H1 (cell line): Measurements from ENCODE around the gene PRKAR2A. TPM values are rescaled to one million over a fixed set of nuclear protein-coding genes. Genes with fewer than 3 reads are reported as not detected.

Experiments used
- CTCF ChIA-PET: fragments of 300-600 bp; sonication (Branson Sonifier 250); formaldehyde crosslinking; loops from one replicate; lab custom pipeline; 2021; ENCODE audit not compliant: partially characterized antibody; lab: Charles Lee
- POLR2A ChIA-PET: fragments of 300-600 bp; sonication (Branson Sonifier 250); formaldehyde crosslinking; loops from one replicate; lab custom pipeline; 2021; ENCODE audit warnings: inconsistent platforms; ENCODE audit not compliant: partially characterized antibody; lab: Charles Lee
- DNase-seq, 2 experiments: peaks; one replicate each; pipeline versions ENCODE4 v3.0.0 to v3.0.0-alpha.2; 2010 to 2022; ENCODE audit warnings: low spot score in 2 of 2, low read depth in 1 of 2, mixed read lengths in 1 of 2
- FAIRE-seq: peaks from 2 replicates; lab custom pipeline; 2011; peaks lifted over from hg19 to GRCh38; lab: Jason Lieb, UNC
- H2AFZ ChIP-seq: 2 replicates; pipeline ENCODE4 v1.8.1; 2012; ENCODE audit warnings: low read length, inconsistent platforms
- H2AK5ac ChIP-seq: 2 replicates; pipeline ENCODE4 v1.6.1; 2013; ENCODE audit warnings: low read depth, low read length
- H2BK120ac ChIP-seq: replicated peaks from 2 replicates; pipeline ENCODE3; 2013; ENCODE audit warnings: low read depth, low read length, inconsistent platforms
- H2BK12ac ChIP-seq: 2 replicates; pipeline ENCODE4 v1.6.1; 2013; ENCODE audit warnings: low read depth, low read length
- H2BK15ac ChIP-seq: 2 replicates; pipeline ENCODE4 v1.6.1; 2013; ENCODE audit warnings: low read length
- H2BK20ac ChIP-seq: 2 replicates; pipeline ENCODE4 v1.6.1; 2013; ENCODE audit warnings: low read length
- H2BK5ac ChIP-seq: 2 replicates; pipeline ENCODE4 v1.6.1; 2013; ENCODE audit warnings: low read depth, low read length
- H3K14ac ChIP-seq: 2 replicates; pipeline ENCODE4 v1.6.1; 2013; ENCODE audit warnings: inconsistent platforms; ENCODE audit not compliant: insufficient read length
- H3K18ac ChIP-seq: 2 replicates; pipeline ENCODE4 v1.6.1; 2013; ENCODE audit warnings: low read length; ENCODE audit errors: extremely low read depth
- H3K23ac ChIP-seq: 2 replicates; pipeline ENCODE4 v1.6.1; 2013; ENCODE audit warnings: inconsistent platforms; ENCODE audit not compliant: insufficient read length
- H3K23me2 ChIP-seq: 2 replicates; pipeline ENCODE4 v1.6.1; 2013; ENCODE audit warnings: low read depth, low read length
- H3K27ac ChIP-seq: 2 replicates; pipeline ENCODE4 v1.6.1; 2011; ENCODE audit warnings: low read depth, low read length, inconsistent platforms
- H3K27me3 ChIP-seq, 4 experiments: replicated peaks in 1 of 4; 1 replicate in 1 of 4; 2 replicates in 3 of 4; pipeline versions ENCODE4 v1.6.1 to v1.8.1; 2011 to 2013; ENCODE audit warnings: low read length in 3 of 4, mild to moderate bottlenecking in 3 of 4, inconsistent platforms in 2 of 4, mixed read lengths in 2 of 4, moderate library complexity in 1 of 4; ENCODE audit not compliant: control insufficient read depth in 3 of 4, insufficient read depth in 3 of 4; ENCODE audit errors: extremely low read depth in 1 of 4
- H3K36me3 ChIP-seq, 4 experiments: 2 replicates each; pipeline versions ENCODE4 v1.6.1 to v1.8.1; 2011 to 2013; ENCODE audit warnings: mild to moderate bottlenecking in 4 of 4, low read length in 3 of 4, moderate library complexity in 2 of 4, control low read depth in 1 of 4, inconsistent platforms in 1 of 4; ENCODE audit not compliant: insufficient read depth in 4 of 4, control insufficient read depth in 2 of 4
- H3K4ac ChIP-seq: replicated peaks from 2 replicates; pipeline ENCODE3; 2013; ENCODE audit warnings: low read length, low read depth, mixed read lengths, inconsistent platforms; ENCODE audit not compliant: insufficient read length
- H3K4me1 ChIP-seq, 4 experiments: replicated peaks in 1 of 4; 1 replicate in 1 of 4; 2 replicates in 3 of 4; pipeline versions ENCODE4 v1.6.1 to v1.8.1; 2011 to 2013; ENCODE audit warnings: low read length in 3 of 4, inconsistent platforms in 2 of 4, mixed read lengths in 1 of 4; ENCODE audit not compliant: insufficient read depth in 4 of 4, control insufficient read depth in 3 of 4
- H3K4me2 ChIP-seq, 2 experiments: 2 replicates each; pipeline versions ENCODE4 v1.6.1 to v1.8.1; 2011 to 2013; ENCODE audit warnings: low read depth in 2 of 2, low read length in 2 of 2, control low read depth in 1 of 2, inconsistent platforms in 1 of 2, mild to moderate bottlenecking in 1 of 2; ENCODE audit not compliant: insufficient read depth in 1 of 2
- H3K4me3 ChIP-seq, 4 experiments: fragments of 200-600, 300-600 bp in 1 of 4; sonication (generic), shearing (Covaris generic), sonication (Bioruptor Twin) in 1 of 4; 2 replicates each; pipeline versions ENCODE4 v1.5.1 to v1.8.1; 2011 to 2016; ENCODE audit warnings: low read length in 4 of 4, low read depth in 3 of 4, control low read depth in 2 of 4, inconsistent platforms in 2 of 4, mild to moderate bottlenecking in 2 of 4, mixed read lengths in 1 of 4, moderate library complexity in 1 of 4; ENCODE audit not compliant: insufficient read depth in 2 of 4; ENCODE audit errors: extremely low read depth in 1 of 4
- H3K56ac ChIP-seq: replicated peaks from 2 replicates; pipeline ENCODE3; 2013; ENCODE audit warnings: low read depth, mild to moderate bottlenecking, mixed read lengths, low read length, inconsistent platforms; ENCODE audit not compliant: insufficient read length
- H3K79me1 ChIP-seq: 2 replicates; pipeline ENCODE4 v1.6.1; 2013; ENCODE audit warnings: low read depth, low read length, control low read depth
- H3K79me2 ChIP-seq, 2 experiments: 2 replicates each; pipeline versions ENCODE4 v1.6.1 to v1.8.1; 2012 to 2013; ENCODE audit warnings: low read length in 2 of 2, mild to moderate bottlenecking in 2 of 2, inconsistent platforms in 1 of 2; ENCODE audit not compliant: insufficient read depth in 2 of 2, control insufficient read depth in 1 of 2
- H3K9ac ChIP-seq, 4 experiments: replicated peaks in 1 of 4; 1 replicate in 1 of 4; 2 replicates in 3 of 4; pipeline versions ENCODE4 v1.6.1 to v1.8.1; 2011 to 2013; ENCODE audit warnings: low read depth in 3 of 4, low read length in 3 of 4, control low read depth in 2 of 4, mild to moderate bottlenecking in 2 of 4, moderate library complexity in 2 of 4, inconsistent platforms in 1 of 4; ENCODE audit errors: extremely low read depth in 1 of 4
- H3K9me3 ChIP-seq, 2 experiments: 2 replicates each; pipeline versions ENCODE4 v1.6.1 to v1.8.1; 2012 to 2013; ENCODE audit warnings: mild to moderate bottlenecking in 2 of 2, moderate library complexity in 2 of 2, control low read depth in 1 of 2, inconsistent platforms in 1 of 2, low read depth in 1 of 2, low read length in 1 of 2, mixed read lengths in 1 of 2; ENCODE audit not compliant: insufficient read depth in 2 of 2
- H4K20me1 ChIP-seq, 2 experiments: replicated peaks in 1 of 2; 2 replicates each; pipeline versions ENCODE3 to v1.8.1; 2011 to 2013; ENCODE audit warnings: inconsistent platforms in 2 of 2, low read length in 2 of 2, mild to moderate bottlenecking in 1 of 2; ENCODE audit not compliant: insufficient read depth in 2 of 2, control insufficient read depth in 1 of 2
- H4K5ac ChIP-seq: 2 replicates; pipeline ENCODE4 v1.6.1; 2013; ENCODE audit warnings: low read length, low read depth, mixed read lengths, inconsistent platforms; ENCODE audit not compliant: insufficient read length
- H4K8ac ChIP-seq: 2 replicates; pipeline ENCODE4 v1.8.0; 2013; ENCODE audit warnings: mild to moderate bottlenecking, moderate library complexity, low read length, inconsistent platforms; ENCODE audit not compliant: insufficient read depth; ENCODE audit errors: extremely low read depth
- H4K91ac ChIP-seq: replicated peaks from 2 replicates; pipeline ENCODE3; 2013; ENCODE audit warnings: low read length, mixed read lengths, inconsistent platforms; ENCODE audit not compliant: insufficient read length
- BACH1 ChIP-seq: IDR thresholded peaks from 2 replicates; pipeline ENCODE4 v1.6.1; 2012; ENCODE audit warnings: low read length, improper control_type of control experiment
- CBX5 ChIP-seq: fragments of 300-800, 300-1000 bp; sonication (generic); IDR thresholded peaks from 2 replicates; pipeline ENCODE4 v1.7.1; 2016; ENCODE audit warnings: antibody characterized with exemption, low read length, low read depth
- CBX8 ChIP-seq: fragments of 300-800, 300-1000 bp; sonication (generic); IDR thresholded peaks from 2 replicates; pipeline ENCODE4 v1.7.1; 2016; ENCODE audit warnings: low read depth, low read length, borderline replicate concordance
- CHD1 ChIP-seq: IDR thresholded peaks from 2 replicates; pipeline ENCODE4 v1.6.1; 2012; ENCODE audit warnings: low read depth, low read length, improper control_type of control experiment
- CHD2 ChIP-seq: IDR thresholded peaks from 2 replicates; pipeline ENCODE4 v1.6.1; 2012; ENCODE audit warnings: low read length, improper control_type of control experiment
- NRF1 ChIP-seq: IDR thresholded peaks from 2 replicates; pipeline ENCODE4 v1.6.1; 2011; ENCODE audit warnings: mild to moderate bottlenecking, low read depth, low read length, improper control_type of control experiment
- POLR2AphosphoS5 ChIP-seq: IDR thresholded peaks from 2 replicates; pipeline ENCODE4 v1.6.1; 2011; ENCODE audit warnings: low read depth, low read length
- RXRA ChIP-seq: IDR thresholded peaks from 2 replicates; pipeline ENCODE4 v1.6.1; 2011; ENCODE audit warnings: low read depth, mild to moderate bottlenecking, low read length, moderate library complexity; ENCODE audit not compliant: insufficient read depth
- SIRT6 ChIP-seq: IDR thresholded peaks from one replicate; pipeline ENCODE4 v1.7.1; 2012; ENCODE audit warnings: low read length, inconsistent platforms
- TAF1 ChIP-seq: IDR thresholded peaks from 2 replicates; pipeline ENCODE4 v1.6.1; 2011; ENCODE audit warnings: mild to moderate bottlenecking, low read depth, low read length
- TBP ChIP-seq: IDR thresholded peaks from 2 replicates; pipeline ENCODE4 v1.6.1; 2011; ENCODE audit warnings: low read depth, low read length, improper control_type of control experiment
- YY1 ChIP-seq: IDR thresholded peaks from 2 replicates; pipeline ENCODE4 v1.6.1; 2011; ENCODE audit warnings: low read depth, mild to moderate bottlenecking, low read length
- WGBS, 2 experiments: shearing (Covaris generic) in 1 of 2; methylation state at CpG; one replicate each; pipeline versions ENCODE4 v1.1.6 to v1.1.7; 2013 to 2015; ENCODE audit warnings: low lambda C conversion rate in 2 of 2, mixed read lengths in 2 of 2, inconsistent platforms in 1 of 2, low coverage in 1 of 2, missing lambda C conversion rate in 1 of 2; ENCODE audit not compliant: insufficient replicate concordance in 2 of 2, insufficient coverage in 1 of 2, insufficient read length in 1 of 2; ENCODE audit errors: extremely low coverage in 1 of 2, missing lambda C conversion rate in 1 of 2; 5-methylcytosine and 5-hydroxymethylcytosine counted together
- polyA plus RNA-seq, 7 experiments: library from polyadenylated mRNA; depleted of rRNA in 3 of 7; stranded (reverse) in 5 of 7; unstranded in 2 of 7; fragments of >200 nt in 5 of 7; fragments of 200-250 nt in 2 of 7; gene quantifications; 1 replicate in 5 of 7; 2 replicates in 1 of 7; 4 replicates in 1 of 7; pipeline versions ENCODE4 v1.2.1 to v1.2.3, GENCODE V29; 2011 to 2013; ENCODE audit warnings: missing spikeins in 2 of 7, mixed read lengths in 2 of 7
- total RNA-seq: library from RNA; stranded (reverse); fragmentation: NEBNext Ultra II Directional; extraction: Animal tissue kit (Norgen Biotek cat#: 25700); gene quantifications from 2 replicates; pipeline ENCODE4 v1.2.1, GENCODE V29; 2021

Gene PRKAR2A
- total and polyA plus RNA-seq, 2 of the 8 experiments (the other 6 are each of a cell fraction or from before 2014, with no cell fraction given): 6.3 to 42.4 TPM

- Histone ChIP-seq H2BK12ac (no peak overlapping the region), H2BK20ac (no peak overlapping the region), H3K9me3 (no peaks in the 10 kb centered on the region), H2BK15ac (no peak overlapping the region), H2BK5ac (no peak overlapping the region), H3K18ac (no peak overlapping the region), H3K27ac (no peak overlapping the region), H3K36me3 (peaks cover 17 to 55% (median 29%) of the 10 kb centered on the region in 4 experiments), H4K91ac (no peak overlapping the region), H4K20me1 (peaks cover 27 to 34% of the 10 kb centered on the region in 2 experiments), H3K14ac (no peak overlapping the region), H3K4me3 (no peak overlapping the region), H3K9ac (no peak overlapping the region), H2AK5ac (no peak overlapping the region), H3K27me3 (no peaks in the 10 kb centered on the region), H3K79me1 (peaks cover 14% of the 10 kb centered on the region), H3K23me2 (no peaks in the 10 kb centered on the region), H2BK120ac (no peak overlapping the region), H3K79me2 (peaks cover 38 to 91% of the 10 kb centered on the region in 2 experiments), H3K23ac (no peak overlapping the region), H3K4ac (no peak overlapping the region), H2AFZ (no peak overlapping the region), H3K4me2 (no peak overlapping the region), H3K56ac (no peak overlapping the region), H3K4me1 (peaks cover 6 to 12% (median 8%) of the 10 kb centered on the region in 4 experiments), H4K5ac (no peak overlapping the region), H4K8ac (no peak overlapping the region)
- no peak for DNase-seq
- CTCF ChIA-PET: interaction anchor here (0.9 to 1.4 kb wide), 3 partner anchors 11 to 42 kb away, joined by 3 read pairs; no protein-coding TSS in a partner anchor
- TF ChIP-seq CBX5: no peak
- TF ChIP-seq CBX8: no peak
- no peak for TF ChIP-seq YY1
- TF ChIP-seq NRF1: no peak
- TF ChIP-seq CHD2: no peak
- no peak for TF ChIP-seq TBP
- no peak for TF ChIP-seq POLR2AphosphoS5
- TF ChIP-seq SIRT6: no peak
- no peak for TF ChIP-seq TAF1
- no peak for TF ChIP-seq CHD1
- TF ChIP-seq RXRA: no peak
- TF ChIP-seq BACH1: no peak
- WGBS, 2 experiments: 91% methylated on average over 3 of the region's 3 CpGs; no CpG with 5 or more reads in 1 of the 2 experiments
- POLR2A ChIA-PET: interaction anchor here (1.0 to 13.3 kb wide), 6 partner anchors 9 to 36 kb away, joined by 3 to 187 read pairs (median 6); partner anchors contain the start of genes CELSR3, IP6K2 and NCKIPSD
- FAIRE-seq: no peak
These were observed 149.7 kb downstream of the PRKAR2A start for GRCh38 chr3:48697952-48698351.
